GM12892 (cell line): ENCODE results near the gene TMEM154.

Experiments used
- POLR2A ChIP-seq: IDR thresholded peaks from 2 replicates; pipeline ENCODE4 v1.6.1; 2011; ENCODE audit warnings: low read depth, low read length, control low read depth
- POLR2AphosphoS5 ChIP-seq: IDR thresholded peaks from 2 replicates; pipeline ENCODE4 v1.6.1; 2011; ENCODE audit warnings: low read depth, low read length, control low read depth
- TAF1 ChIP-seq: IDR thresholded peaks from 2 replicates; pipeline ENCODE4 v1.6.1; 2011; ENCODE audit warnings: low read depth, mild to moderate bottlenecking, control low read depth, low read length, borderline replicate concordance

- TF ChIP-seq POLR2A = no peak
- TF ChIP-seq POLR2AphosphoS5 = no peak
- no peak for TF ChIP-seq TAF1
These were observed 17.7 kb upstream of the TMEM154 start for GRCh38 chr4:152697284-152698088.
